ENCODE measurements around the gene DNAJB8.

DNA sequence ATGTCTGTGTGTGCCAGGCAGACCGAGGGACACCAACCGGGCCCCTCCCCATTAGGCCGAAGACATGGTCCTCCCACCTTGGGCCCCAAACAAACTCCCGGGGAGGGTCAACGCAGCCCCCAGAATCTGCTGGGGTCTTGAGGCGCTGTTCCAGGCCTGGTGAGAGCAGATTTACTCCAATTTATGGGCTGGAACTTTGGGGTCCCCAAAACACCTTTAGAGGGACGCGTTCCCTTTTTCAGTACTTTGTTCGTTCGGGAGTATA is 23.9 kb upstream of the DNAJB8 start:
- TF ChIP-seq CTCF (IDR thresholded peaks at IDR 0.05): no peak
- TF ChIP-seq POLR2A (IDR thresholded peaks at IDR 0.05): no peak
